Fibroblast of lung (primary cell): ENCODE measurements around the gene POU2F1. TPM values are rescaled to one million over a fixed set of nuclear protein-coding genes. Genes with fewer than 3 reads are reported as not detected.

ENCODE experiments used
- DNase-seq, 2 donors: peaks; one replicate each; pipeline versions ENCODE4 v3.0.0 to v3.0.0-alpha.2; 2010; ENCODE audit warnings: low read depth in 2 of 2
- H2AFZ ChIP-seq: 2 replicates; pipeline ENCODE4 v1.5.1; 2012; ENCODE audit warnings: low read length, control low read depth, inconsistent platforms
- H3K27ac ChIP-seq: 2 replicates; pipeline ENCODE4 v1.5.1; 2011; ENCODE audit warnings: low read length, control low read depth; ENCODE audit not compliant: insufficient read depth
- H3K27me3 ChIP-seq: 2 replicates; pipeline ENCODE4 v1.5.1; 2011; ENCODE audit warnings: mild to moderate bottlenecking, low read length; ENCODE audit not compliant: control insufficient read depth, insufficient read depth
- H3K36me3 ChIP-seq: 2 replicates; pipeline ENCODE4 v1.5.1; 2011; ENCODE audit warnings: low read length; ENCODE audit not compliant: control insufficient read depth, insufficient read depth
- H3K4me1 ChIP-seq: 2 replicates; pipeline ENCODE4 v1.5.1; 2011; ENCODE audit warnings: low read length; ENCODE audit not compliant: control insufficient read depth, insufficient read depth; ENCODE audit errors: extremely low read depth
- H3K4me2 ChIP-seq: 2 replicates; pipeline ENCODE4 v1.5.1; 2011; ENCODE audit warnings: low read length, control low read depth; ENCODE audit not compliant: insufficient read depth; ENCODE audit errors: extremely low read depth
- H3K4me3 ChIP-seq, 4 experiments: fragments of 200-600 bp in 1 of 4; sonication (generic) in 1 of 4; replicated peaks in 1 of 4; 2 replicates each; pipeline ENCODE4 v1.5.1; 2011 to 2016; ENCODE audit warnings: low read length in 4 of 4, low read depth in 3 of 4, mild to moderate bottlenecking in 3 of 4, control low read depth in 2 of 4, inconsistent platforms in 1 of 4, mixed read lengths in 1 of 4; ENCODE audit not compliant: insufficient read depth in 1 of 4; ENCODE audit errors: control extremely low read depth in 1 of 4
- H3K79me2 ChIP-seq: 2 replicates; pipeline ENCODE4 v1.5.1; 2012; ENCODE audit warnings: mild to moderate bottlenecking, low read length, inconsistent platforms; ENCODE audit not compliant: control insufficient read depth, insufficient read depth
- H3K9ac ChIP-seq: 2 replicates; pipeline ENCODE4 v1.5.1; 2011; ENCODE audit warnings: mild to moderate bottlenecking, low read length, control low read depth; ENCODE audit not compliant: insufficient read depth
- H3K9me3 ChIP-seq: 2 replicates; pipeline ENCODE4 v1.5.1; 2012; ENCODE audit warnings: low read depth, low read length; ENCODE audit not compliant: control insufficient read depth, insufficient read depth
- H4K20me1 ChIP-seq: 2 replicates; pipeline ENCODE4 v1.5.1; 2011; ENCODE audit warnings: low read length; ENCODE audit not compliant: control insufficient read depth, insufficient read depth; ENCODE audit errors: extremely low read depth
- CTCF ChIP-seq, 2 donors: IDR thresholded peaks in 1 of 2; conservative IDR thresholded peaks in 1 of 2; 1 replicate in 1 of 2; 2 replicates in 1 of 2; pipeline ENCODE4 v1.5.1; 2011 to 2012; ENCODE audit warnings: low read length in 2 of 2, control low read depth in 1 of 2, inconsistent platforms in 1 of 2, low read depth in 1 of 2, mild to moderate bottlenecking in 1 of 2
- EZH2 ChIP-seq: IDR thresholded peaks from 2 replicates; pipeline ENCODE4 v1.5.1; 2012; ENCODE audit warnings: low read length, control low read depth, mild to moderate bottlenecking; ENCODE audit errors: missing control alignments
- polyA plus RNA-seq, 2 donors: library from polyadenylated mRNA; depleted of rRNA in 1 of 2; stranded (reverse) in 1 of 2; unstranded in 1 of 2; fragments of >200 nt; gene quantifications; 2 replicates each; pipeline ENCODE4 v1.2.1, GENCODE V29; 2011 to 2012; ENCODE audit warnings: missing spikeins in 1 of 2
- total RNA-seq: library from RNA; depleted of rRNA; stranded (reverse); fragments of >200 nt; gene quantifications from 2 replicates; pipeline ENCODE4 v1.2.1, GENCODE V29; 2014

Gene POU2F1
- total and polyA plus RNA-seq, 2 donors (not counting 1 experiment from before 2014, with no cell fraction given) = 3.5 to 4.3 TPM

DNA sequence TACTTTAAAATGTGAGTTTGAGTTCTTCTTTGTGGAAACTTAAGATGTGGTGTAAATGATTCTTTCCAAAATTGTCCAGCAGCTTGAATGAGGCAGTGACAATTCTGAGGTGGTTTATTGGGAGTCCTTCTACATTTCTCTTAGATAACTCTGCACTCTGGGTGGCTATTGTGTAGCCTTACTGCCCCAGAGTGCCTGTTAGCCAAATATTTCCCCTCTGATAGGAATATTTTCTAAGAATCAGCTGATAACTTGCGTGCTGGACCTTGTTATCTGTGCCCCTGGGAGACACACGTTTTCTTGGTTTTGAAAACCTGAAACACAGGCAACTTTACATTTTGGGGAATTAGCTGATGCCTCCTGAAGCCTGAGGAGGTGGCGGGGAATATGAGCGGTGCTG, 206.0 kb downstream of the POU2F1 start:
- Histone ChIP-seq H3K27ac (no peak overlapping the region), H3K27me3 (no peaks in the 10 kb centered on the region), H3K4me2 (no peak overlapping the region), H3K36me3 (no peaks in the 10 kb centered on the region), H3K9me3 (no peaks in the 10 kb centered on the region), H4K20me1 (no peaks in the 10 kb centered on the region), H2AFZ (no peak overlapping the region), H3K4me1 (no peaks in the 10 kb centered on the region), H3K79me2 (no peaks in the 10 kb centered on the region), H3K4me3 (no peak overlapping the region), H3K9ac (no peak overlapping the region)
- TF ChIP-seq EZH2 (no peak), CTCF (conservative IDR thresholded peaks at IDR 0.05 in 1 of 2, IDR thresholded peaks at IDR 0.05 in 1 of 2; ENCODE audit: low read depth in 1 of 2, low read length in 2 of 2) (no peak)
- DNase-seq = no peak

GRCh38 chr1:167427848-167428247, 207.2 kb downstream of the POU2F1 start:
- Histone ChIP-seq H3K4me2 (no peak overlapping the region), H3K79me2 (no peaks in the 10 kb centered on the region), H3K9me3 (no peaks in the 10 kb centered on the region), H4K20me1 (no peaks in the 10 kb centered on the region), H3K4me1 (no peaks in the 10 kb centered on the region), H3K4me3 (no peak overlapping the region), H3K9ac (no peak overlapping the region), H3K27me3 (no peaks in the 10 kb centered on the region), H3K27ac (no peak overlapping the region), H3K36me3 (no peaks in the 10 kb centered on the region), H2AFZ (no peak overlapping the region)
- DNase-seq = peak in 1 of 2 donors; percentile 9
- no peak for TF ChIP-seq EZH2
- no peak for TF ChIP-seq CTCF (conservative IDR thresholded peaks at IDR 0.05 in 1 of 2, IDR thresholded peaks at IDR 0.05 in 1 of 2; ENCODE audit: low read depth in 1 of 2, low read length in 2 of 2)

- H3K4me2 ChIP-seq = no peak overlapping the region
- H3K79me2 ChIP-seq = no peaks in the 10 kb centered on the region
- no peaks in the 10 kb centered on the region for H3K27me3 ChIP-seq
- no peaks in the 10 kb centered on the region for H3K36me3 ChIP-seq
- H4K20me1 ChIP-seq = no peaks in the 10 kb centered on the region
- no peak overlapping the region for H3K27ac ChIP-seq
- no peak overlapping the region for H3K4me3 ChIP-seq
- no peaks in the 10 kb centered on the region for H3K4me1 ChIP-seq
- no peak overlapping the region for H3K9ac ChIP-seq
- peak in 1 of 2 donors; percentile 17 for DNase-seq
- H2AFZ ChIP-seq = no peak overlapping the region
- no peaks in the 10 kb centered on the region for H3K9me3 ChIP-seq
- TF ChIP-seq EZH2 (no peak), CTCF (conservative IDR thresholded peaks at IDR 0.05 in 1 of 2, IDR thresholded peaks at IDR 0.05 in 1 of 2; ENCODE audit: low read depth in 1 of 2, low read length in 2 of 2) (no peak)
These were observed 207.7 kb downstream of the POU2F1 start for GRCh38 chr1:167428395-167428794.
